NCI-H128 (cell line): ENCODE results near the gene PDZD7.

Experiments used
- DNase-seq: peaks from one replicate; lab custom pipeline; 2025; ENCODE audit not compliant: unreplicated experiment; lab: John Stamatoyannopoulos, UW

Gene PDZD7

GRCh38 chr10:101020427-101021075 lies 10.4 kb downstream of the PDZD7 start:
- DNase-seq: no peak

- DNase-seq: no peak
Observed at GRCh38 chr10:101019440-101019703, 11.6 kb downstream of the PDZD7 start.

GRCh38 chr10:101018600-101019439 lies 12.1 kb downstream of the PDZD7 start:
- DNase-seq: no peak

GRCh38 chr10:101018118-101018599 lies 12.8 kb downstream of the PDZD7 start:
- no peak for DNase-seq

- DNase-seq: no peak
Observed at GRCh38 chr10:101016814-101017213, 14.1 kb downstream of the PDZD7 start.

- DNase-seq: no peak
Observed at GRCh38 chr10:101015582-101015973, 15.4 kb downstream of the PDZD7 start.

- DNase-seq: no peak
Observed at GRCh38 chr10:101014966-101015581, 15.9 kb downstream of the PDZD7 start.

GRCh38 chr10:101014230-101014884 lies 16.6 kb downstream of the PDZD7 start:
- peak; percentile 12 for DNase-seq

GRCh38 chr10:101013365-101013825 lies 17.5 kb downstream of the PDZD7 start:
- no peak for DNase-seq

- peak; percentile 65 for DNase-seq
Observed at GRCh38 chr10:101012525-101013364, 18.2 kb downstream of the PDZD7 start.

GRCh38 chr10:101011517-101012423 lies 19.2 kb downstream of the PDZD7 start:
- DNase-seq: no peak

- DNase-seq: no peak
Observed at GRCh38 chr10:101010329-101010728, 20.6 kb downstream of the PDZD7 start.

GRCh38 chr10:101008823-101009423 lies 22.0 kb downstream of the PDZD7 start:
- DNase-seq: no peak

GRCh38 chr10:101007915-101008822 lies 22.8 kb downstream of the PDZD7 start:
- DNase-seq: no peak

- no peak for DNase-seq
Observed at GRCh38 chr10:101007099-101007711, 23.7 kb downstream of the PDZD7 start.

- DNase-seq: no peak
Observed at GRCh38 chr10:101006593-101007098, 24.3 kb downstream of the PDZD7 start.

- no peak for DNase-seq
Observed at GRCh38 chr10:101005869-101006567, 24.9 kb downstream of the PDZD7 start.
